ENCODE results near the gene SLC39A11.

The SLC39A11 gene

DNA sequence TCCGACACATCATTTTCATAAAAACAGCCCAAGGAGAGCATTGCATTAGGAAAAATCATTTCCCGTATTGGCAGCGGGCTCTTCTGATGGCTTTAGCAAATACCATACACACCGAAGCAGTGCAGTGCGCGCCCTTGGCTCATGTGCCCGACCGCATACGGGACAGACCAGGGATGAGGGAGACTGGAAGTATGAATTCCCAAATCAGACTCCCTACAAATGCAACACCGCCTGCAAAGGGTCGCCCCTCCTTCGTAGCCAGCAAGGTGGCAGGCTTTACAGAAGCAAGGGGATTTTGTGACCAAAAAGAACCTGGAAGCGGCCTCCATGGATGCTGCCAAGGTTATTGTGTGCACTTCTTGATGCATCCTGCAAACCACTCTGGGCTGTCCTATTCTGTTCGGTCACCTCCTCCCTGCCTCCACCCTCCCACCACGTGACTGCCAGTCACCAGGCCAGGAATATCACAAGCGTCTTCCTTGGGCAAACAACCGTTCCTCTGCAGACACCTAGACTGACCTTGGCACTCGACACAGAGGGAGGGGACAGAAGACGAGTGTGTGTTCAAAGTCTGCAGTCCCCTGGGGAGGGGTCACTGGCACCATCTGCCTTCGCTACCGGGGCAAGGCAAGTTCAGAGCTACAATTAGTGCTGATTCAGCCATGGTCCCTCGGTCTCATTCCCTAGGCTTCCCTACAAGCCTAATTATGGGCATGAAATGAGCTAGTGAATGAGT, 460.4 kb downstream of the SLC39A11 start:
- no peak for TF ChIP-seq PAX5 (IDR thresholded peaks at IDR 0.05; ENCODE audit: insufficient read depth, low read length, severe bottlenecking)
- TF ChIP-seq POU2F2 (IDR thresholded peaks at IDR 0.05; ENCODE audit: low read depth, low read length) = no peak
- TF ChIP-seq SPI1 (IDR thresholded peaks at IDR 0.05; ENCODE audit: low read depth, low read length) = no peak
- TF ChIP-seq TAF1 (IDR thresholded peaks at IDR 0.05; ENCODE audit: low read depth, low read length) = no peak
- TF ChIP-seq POLR2A (IDR thresholded peaks at IDR 0.05; ENCODE audit: low read depth, low read length) = no peak
- TF ChIP-seq POLR2AphosphoS5 (IDR thresholded peaks at IDR 0.05; ENCODE audit: low read depth, low read length) = no peak
- FAIRE-seq (no peak), DNase-seq (ENCODE audit: insufficient read length, low spot score) (no peak)

DNA sequence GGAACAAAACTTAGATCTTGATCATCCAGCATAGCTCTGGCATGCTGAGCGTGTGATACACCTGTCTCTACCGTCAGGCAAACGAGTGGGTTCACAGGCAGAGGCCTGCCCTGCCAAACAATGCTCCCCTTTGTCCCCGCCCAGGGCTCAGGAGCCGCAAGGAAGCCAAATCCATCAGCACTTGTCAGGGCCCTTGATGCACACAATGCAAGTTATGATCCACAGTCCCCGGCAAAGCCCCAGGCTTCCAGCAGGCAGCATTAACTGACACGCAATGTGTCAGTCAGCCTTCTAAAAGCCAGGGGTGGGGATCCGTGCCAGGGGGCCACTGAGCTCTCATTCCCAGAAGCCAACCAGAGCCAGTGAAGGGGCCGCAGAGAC, 460.9 kb downstream of the SLC39A11 start:
- TF ChIP-seq POLR2A (IDR thresholded peaks at IDR 0.05; ENCODE audit: low read depth, low read length) (no peak), POLR2AphosphoS5 (IDR thresholded peaks at IDR 0.05; ENCODE audit: low read depth, low read length) (no peak), POU2F2 (IDR thresholded peaks at IDR 0.05; ENCODE audit: low read depth, low read length) (no peak), TAF1 (IDR thresholded peaks at IDR 0.05; ENCODE audit: low read depth, low read length) (no peak), PAX5 (IDR thresholded peaks at IDR 0.05; ENCODE audit: insufficient read depth, low read length, severe bottlenecking) (no peak), SPI1 (IDR thresholded peaks at IDR 0.05; ENCODE audit: low read depth, low read length) (no peak)
- no peak for DNase-seq (ENCODE audit: insufficient read length, low spot score)
- FAIRE-seq = no peak

DNA sequence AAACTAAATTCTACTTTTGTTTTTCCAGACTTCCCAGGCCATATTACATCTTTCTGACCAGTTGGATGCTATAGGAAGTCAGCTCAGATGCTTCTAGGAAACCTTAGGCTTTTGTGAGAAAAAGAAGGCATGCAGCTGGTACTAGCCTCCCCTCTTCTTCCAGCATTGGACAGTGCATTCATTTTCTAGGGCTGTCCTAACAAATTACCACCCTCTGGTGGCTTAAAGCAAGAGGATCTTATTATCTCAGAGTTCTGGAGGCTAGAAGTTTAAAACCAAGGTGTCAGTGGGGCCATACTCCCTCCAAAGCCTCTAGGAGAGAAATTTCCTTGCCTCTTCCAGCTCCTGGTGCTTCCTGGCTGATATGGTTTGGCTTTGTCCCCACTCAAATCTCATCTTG, 467.8 kb downstream of the SLC39A11 start:
- DNase-seq (ENCODE audit: insufficient read length, low spot score) (no peak), FAIRE-seq (no peak)
- no peak for TF ChIP-seq POU2F2 (IDR thresholded peaks at IDR 0.05; ENCODE audit: low read depth, low read length)
- no peak for TF ChIP-seq POLR2A (IDR thresholded peaks at IDR 0.05; ENCODE audit: low read depth, low read length)
- TF ChIP-seq POLR2AphosphoS5 (IDR thresholded peaks at IDR 0.05; ENCODE audit: low read depth, low read length) = no peak
- no peak for TF ChIP-seq TAF1 (IDR thresholded peaks at IDR 0.05; ENCODE audit: low read depth, low read length)
- TF ChIP-seq SPI1 (IDR thresholded peaks at IDR 0.05; ENCODE audit: low read depth, low read length) = no peak
- no peak for TF ChIP-seq PAX5 (IDR thresholded peaks at IDR 0.05; ENCODE audit: insufficient read depth, low read length, severe bottlenecking)

DNA sequence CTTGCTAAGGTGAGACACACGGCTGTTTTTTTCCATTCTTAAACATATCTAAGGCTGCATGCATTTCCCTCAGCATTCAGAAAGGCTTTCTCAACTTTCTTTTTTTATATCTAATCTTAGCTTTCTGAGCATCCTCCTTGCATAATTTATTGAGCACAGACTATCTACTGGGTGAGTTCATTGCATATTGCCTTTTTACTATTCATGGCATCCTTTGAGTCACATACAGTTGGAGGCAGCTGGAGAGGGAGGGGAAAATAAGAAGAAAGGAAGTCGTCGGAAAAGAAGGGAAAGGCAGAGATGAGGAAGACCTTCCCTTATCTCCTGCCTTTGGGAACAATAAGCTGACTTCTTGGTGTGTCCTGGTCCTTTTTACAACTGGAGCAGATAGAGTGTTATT, 468.3 kb downstream of the SLC39A11 start:
- DNase-seq (ENCODE audit: insufficient read length, low spot score) (no peak), FAIRE-seq (no peak)
- TF ChIP-seq SPI1 (IDR thresholded peaks at IDR 0.05; ENCODE audit: low read depth, low read length) = no peak
- TF ChIP-seq PAX5 (IDR thresholded peaks at IDR 0.05; ENCODE audit: insufficient read depth, low read length, severe bottlenecking) = no peak
- no peak for TF ChIP-seq POLR2AphosphoS5 (IDR thresholded peaks at IDR 0.05; ENCODE audit: low read depth, low read length)
- no peak for TF ChIP-seq POU2F2 (IDR thresholded peaks at IDR 0.05; ENCODE audit: low read depth, low read length)
- no peak for TF ChIP-seq TAF1 (IDR thresholded peaks at IDR 0.05; ENCODE audit: low read depth, low read length)
- no peak for TF ChIP-seq POLR2A (IDR thresholded peaks at IDR 0.05; ENCODE audit: low read depth, low read length)

DNA sequence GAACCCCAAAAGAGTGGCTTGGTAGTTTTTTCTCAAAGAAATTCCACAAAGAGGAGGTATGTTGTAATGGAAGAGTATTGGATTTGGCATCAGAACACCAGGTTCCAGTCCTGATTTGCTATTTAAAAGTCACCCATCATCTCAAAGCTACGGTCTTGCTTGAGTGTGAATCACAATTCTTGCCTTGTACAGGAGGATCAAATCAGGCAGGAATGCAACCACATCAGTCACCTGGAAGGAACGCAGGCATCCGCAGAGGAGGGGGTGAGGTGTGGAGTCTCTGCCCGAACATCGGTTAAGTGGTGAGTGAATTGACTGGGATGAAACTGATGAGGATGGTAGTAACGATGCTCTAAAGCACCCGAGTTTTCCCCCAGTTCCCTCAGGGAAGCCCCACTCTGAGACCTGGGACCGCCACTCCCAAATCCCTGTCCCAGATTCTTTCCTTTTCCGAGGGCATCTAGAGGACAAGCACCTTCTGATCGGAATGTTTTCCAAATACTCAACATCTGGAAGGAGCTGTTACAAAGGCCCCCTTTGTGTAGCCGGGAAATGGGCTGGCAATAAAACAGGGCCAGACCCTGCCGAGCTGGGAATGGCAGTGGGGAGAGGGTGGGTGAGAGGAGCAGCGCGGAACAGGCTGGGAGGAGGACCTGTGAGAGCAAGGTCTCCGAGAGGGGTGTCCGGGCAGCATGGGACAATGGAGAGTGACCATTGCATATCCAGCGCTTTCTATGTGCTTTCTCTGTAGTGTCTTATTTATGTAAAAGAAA, 469.6 kb downstream of the SLC39A11 start:
- DNase-seq (ENCODE audit: insufficient read length, low spot score) = no peak
- TF ChIP-seq TAF1 (IDR thresholded peaks at IDR 0.05; ENCODE audit: low read depth, low read length) (no peak), POLR2A (IDR thresholded peaks at IDR 0.05; ENCODE audit: low read depth, low read length) (no peak), SPI1 (IDR thresholded peaks at IDR 0.05; ENCODE audit: low read depth, low read length) (no peak), PAX5 (IDR thresholded peaks at IDR 0.05; ENCODE audit: insufficient read depth, low read length, severe bottlenecking) (no peak), POLR2AphosphoS5 (IDR thresholded peaks at IDR 0.05; ENCODE audit: low read depth, low read length) (no peak), POU2F2 (IDR thresholded peaks at IDR 0.05; ENCODE audit: low read depth, low read length) (no peak)
- FAIRE-seq = no peak

DNA sequence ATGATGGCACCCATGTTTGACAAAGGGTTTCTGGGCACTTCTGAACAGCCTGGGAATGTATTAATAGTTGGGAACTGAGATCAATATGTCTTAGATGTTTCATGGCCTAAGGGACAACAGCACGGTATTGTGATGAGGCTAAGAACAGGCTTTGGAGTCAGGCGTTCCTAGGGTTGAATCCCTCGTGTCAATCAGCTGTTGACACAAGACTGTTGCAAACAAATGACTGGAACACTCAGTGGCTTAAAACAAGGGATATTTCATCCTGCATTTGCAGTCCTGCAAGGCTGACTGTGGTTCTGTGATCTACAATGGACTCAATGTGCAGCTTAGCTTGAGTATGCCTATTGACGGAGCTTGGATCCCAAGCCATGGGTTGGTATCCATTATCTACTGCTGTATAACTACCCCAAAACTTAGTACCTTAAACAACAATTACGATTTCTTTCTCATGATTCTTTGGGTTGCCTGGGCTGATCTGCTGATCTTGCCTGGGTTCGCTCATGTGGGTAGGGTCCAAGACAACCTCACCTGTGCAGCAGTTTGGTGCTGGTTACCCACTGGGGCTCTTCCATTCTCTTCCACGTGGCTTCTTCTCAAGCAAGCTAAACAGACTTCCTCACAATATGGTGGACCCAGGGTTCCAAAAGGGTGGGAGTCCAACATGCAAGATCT, 472.4 kb downstream of the SLC39A11 start:
- no peak for TF ChIP-seq TAF1 (IDR thresholded peaks at IDR 0.05; ENCODE audit: low read depth, low read length)
- TF ChIP-seq POU2F2 (IDR thresholded peaks at IDR 0.05; ENCODE audit: low read depth, low read length) = no peak
- TF ChIP-seq PAX5 (IDR thresholded peaks at IDR 0.05; ENCODE audit: insufficient read depth, low read length, severe bottlenecking) = no peak
- TF ChIP-seq POLR2AphosphoS5 (IDR thresholded peaks at IDR 0.05; ENCODE audit: low read depth, low read length) = no peak
- no peak for TF ChIP-seq SPI1 (IDR thresholded peaks at IDR 0.05; ENCODE audit: low read depth, low read length)
- TF ChIP-seq POLR2A (IDR thresholded peaks at IDR 0.05; ENCODE audit: low read depth, low read length) = no peak
- DNase-seq (ENCODE audit: insufficient read length, low spot score) (no peak), FAIRE-seq (no peak)

DNA sequence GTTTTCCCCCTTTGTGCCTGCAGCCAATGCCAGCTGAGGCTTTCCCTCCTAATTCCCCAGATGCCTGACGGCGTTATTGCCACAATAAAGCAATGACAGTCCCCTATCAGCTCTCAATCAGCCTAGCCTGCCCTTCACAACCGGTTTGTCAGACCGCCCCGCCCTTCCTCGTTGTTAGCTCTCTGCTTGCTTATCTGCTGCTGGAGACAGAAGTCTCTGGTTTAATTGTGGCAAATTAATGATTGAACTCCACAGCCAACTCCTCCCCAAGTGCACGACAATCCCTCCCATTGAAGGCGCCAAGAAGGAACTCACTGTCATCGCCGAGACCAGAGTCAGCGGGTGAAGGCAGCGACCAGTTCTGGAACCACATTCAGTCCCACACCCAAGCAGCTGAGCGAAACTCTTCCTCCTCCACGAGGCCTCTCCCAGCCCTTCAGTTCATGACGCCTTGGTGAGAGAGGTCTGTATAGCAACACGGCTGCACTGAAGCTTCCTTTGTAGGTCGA, 474.4 kb downstream of the SLC39A11 start:
- DNase-seq (ENCODE audit: insufficient read length, low spot score) (no peak), FAIRE-seq (no peak)
- no peak for TF ChIP-seq SPI1 (IDR thresholded peaks at IDR 0.05; ENCODE audit: low read depth, low read length)

DNA sequence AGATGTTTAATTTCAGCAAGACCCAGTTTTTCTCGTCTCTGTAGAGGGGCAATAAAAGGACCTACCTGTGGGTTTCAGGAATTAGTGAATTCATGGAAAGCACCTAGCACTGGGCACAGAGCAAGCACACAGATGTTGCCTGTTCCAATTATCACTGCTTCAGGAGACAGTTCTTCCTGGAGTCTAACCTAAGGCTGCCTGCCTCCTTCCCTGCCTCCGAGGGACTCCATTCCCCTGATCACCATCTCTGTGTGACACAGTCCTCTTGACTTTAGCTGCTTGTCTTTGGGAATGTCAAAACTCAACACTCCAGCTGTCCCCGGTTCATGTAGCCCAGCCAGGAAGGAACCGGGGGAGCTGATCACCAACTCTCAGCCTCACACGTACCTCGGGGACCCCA, 474.9 kb downstream of the SLC39A11 start:
- no peak for TF ChIP-seq POLR2A (IDR thresholded peaks at IDR 0.05; ENCODE audit: low read depth, low read length)
- no peak for TF ChIP-seq POU2F2 (IDR thresholded peaks at IDR 0.05; ENCODE audit: low read depth, low read length)
- TF ChIP-seq POLR2AphosphoS5 (IDR thresholded peaks at IDR 0.05; ENCODE audit: low read depth, low read length) = no peak
- TF ChIP-seq SPI1 (IDR thresholded peaks at IDR 0.05; ENCODE audit: low read depth, low read length) = no peak
- no peak for TF ChIP-seq TAF1 (IDR thresholded peaks at IDR 0.05; ENCODE audit: low read depth, low read length)
- no peak for TF ChIP-seq PAX5 (IDR thresholded peaks at IDR 0.05; ENCODE audit: insufficient read depth, low read length, severe bottlenecking)
- FAIRE-seq (no peak), DNase-seq (ENCODE audit: insufficient read length, low spot score) (no peak)

DNA sequence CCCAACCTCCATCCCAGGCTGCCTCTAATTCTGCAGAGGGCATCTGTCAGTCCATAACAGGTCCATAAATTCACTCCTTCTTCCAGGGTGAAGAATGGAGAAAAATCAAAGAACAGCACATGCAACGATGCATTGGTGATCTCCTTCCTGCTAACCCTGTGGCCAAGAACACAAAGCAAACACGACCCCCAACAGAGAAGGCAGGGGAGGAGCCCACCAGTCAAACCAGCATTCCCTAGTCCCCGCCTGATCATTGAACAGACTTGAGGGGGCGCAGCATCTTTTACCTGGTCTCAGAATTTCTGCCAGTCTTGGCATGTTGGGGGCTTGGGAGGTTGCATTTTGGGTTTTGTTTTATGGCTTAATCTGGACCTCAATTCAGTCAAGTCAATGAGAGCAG, 476.0 kb downstream of the SLC39A11 start:
- FAIRE-seq = no peak

More for the DNA sequence above, 476.0 kb downstream of the SLC39A11 start:
- no peak for DNase-seq (ENCODE audit: insufficient read length, low spot score)
- TF ChIP-seq POLR2A (IDR thresholded peaks at IDR 0.05; ENCODE audit: low read depth, low read length) = no peak
- TF ChIP-seq SPI1 (IDR thresholded peaks at IDR 0.05; ENCODE audit: low read depth, low read length) = no peak
- no peak for TF ChIP-seq PAX5 (IDR thresholded peaks at IDR 0.05; ENCODE audit: insufficient read depth, low read length, severe bottlenecking)
- TF ChIP-seq POU2F2 (IDR thresholded peaks at IDR 0.05; ENCODE audit: low read depth, low read length) = no peak
- TF ChIP-seq TAF1 (IDR thresholded peaks at IDR 0.05; ENCODE audit: low read depth, low read length) = no peak
- TF ChIP-seq POLR2AphosphoS5 (IDR thresholded peaks at IDR 0.05; ENCODE audit: low read depth, low read length) = no peak

Data from GM12891 (cell line).